Activated CD4-positive, alpha-beta memory T cell treated with anti-CD3 and anti-CD28 coated beads, Interleukin-2, amount 10 ng/mL, durations not matched to agents 7 days and 5 days (primary cell): Measurements from ENCODE around the gene ABCG1. TPM values are rescaled to one million over a fixed set of nuclear protein-coding genes. Genes with fewer than 3 reads are reported as not detected.

ENCODE experiments used
- CTCF ChIA-PET: fragments of 350-600 bp; sonication (Branson Sonifier 250); formaldehyde crosslinking; loops from one replicate; lab custom pipeline; 2021; ENCODE audit warnings: antibody characterized with exemption, inconsistent platforms; lab: Charles Lee
- POLR2A ChIA-PET: fragments of 350-600 bp; sonication (Branson Sonifier 250); formaldehyde crosslinking; loops from one replicate; lab custom pipeline; 2021; ENCODE audit warnings: antibody characterized with exemption; lab: Charles Lee
- DNase-seq: peaks from one replicate; pipeline ENCODE4 v3.0.0-alpha.2; 2020
- H3K27ac Mint-ChIP-seq: one replicate; pipeline ENCODE4 v1.8.0; 2021; ENCODE audit warnings: mild to moderate bottlenecking, mixed read lengths
- H3K27me3 Mint-ChIP-seq: one replicate; pipeline ENCODE4 v1.8.0; 2021; ENCODE audit warnings: mixed read lengths
- H3K36me3 Mint-ChIP-seq: one replicate; pipeline ENCODE4 v1.8.0; 2021; ENCODE audit warnings: low read depth, mixed read lengths
- H3K4me1 Mint-ChIP-seq: one replicate; pipeline ENCODE4 v1.8.0; 2021; ENCODE audit warnings: mixed read lengths
- H3K4me3 Mint-ChIP-seq: one replicate; pipeline ENCODE4 v1.8.0; 2021; ENCODE audit warnings: mild to moderate bottlenecking, mixed read lengths
- H3K9me3 Mint-ChIP-seq: one replicate; pipeline ENCODE4 v1.8.0; 2021; ENCODE audit warnings: mixed read lengths
- total RNA-seq, 2 experiments: library from RNA; stranded (reverse); gene quantifications; one replicate each; pipeline ENCODE4 v1.2.3, GENCODE V29; 2021

Gene ABCG1
- total RNA-seq, 2 experiments from 2014 or later, result 23.7 to 25.3 TPM

GRCh38 chr21:42237161-42237560 is 18.2 kb downstream of the ABCG1 start:
- POLR2A ChIA-PET, result interaction anchor here (0.7 to 8.9 kb wide), 15 partner anchors 8 to 187 kb away, joined by 3 to 246 read pairs (median 14); partner anchors contain the start of genes ABCG1 and UBASH3A
- H3K9me3 Mint-ChIP-seq, result no peaks in the 10 kb centered on the region
- H3K4me3 Mint-ChIP-seq, result peak overlapping the region; percentile 47
- CTCF ChIA-PET, result interaction anchor here (0.9 to 4.8 kb wide), 7 partner anchors 9 to 188 kb away, joined by 3 to 50 read pairs (median 11); partner anchors contain the start of gene ABCG1
- H3K27me3 Mint-ChIP-seq, result no peaks in the 10 kb centered on the region
- peak overlapping the region; percentile 83 for H3K27ac Mint-ChIP-seq
- H3K36me3 Mint-ChIP-seq, result peaks cover 3% of the 10 kb centered on the region
- no peak for DNase-seq
- peaks cover 76% of the 10 kb centered on the region for H3K4me1 Mint-ChIP-seq

- Mint-ChIP-seq H3K27ac (peak overlapping the region; percentile 83), H3K4me3 (peak overlapping the region; percentile 47), H3K27me3 (no peaks in the 10 kb centered on the region), H3K9me3 (no peaks in the 10 kb centered on the region), H3K36me3 (peaks cover 2% of the 10 kb centered on the region), H3K4me1 (peaks cover 73% of the 10 kb centered on the region)
- DNase-seq, result peak; percentile 62
- CTCF ChIA-PET, result interaction anchor here (0.9 to 4.8 kb wide), 11 partner anchors 9 to 188 kb away, joined by 3 to 50 read pairs (median 11); partner anchors contain the start of gene ABCG1
- POLR2A ChIA-PET, result interaction anchor here (0.7 to 8.9 kb wide), 17 partner anchors 9 to 187 kb away, joined by 3 to 246 read pairs (median 10); partner anchors contain the start of genes ABCG1 and UBASH3A
These were observed 18.6 kb downstream of the ABCG1 start for GRCh38 chr21:42237577-42237976.

GRCh38 chr21:42238185-42238934 is 19.4 kb downstream of the ABCG1 start:
- peak overlapping the region; percentile 83 for H3K27ac Mint-ChIP-seq
- no peaks in the 10 kb centered on the region for H3K27me3 Mint-ChIP-seq
- H3K4me1 Mint-ChIP-seq, result peaks cover 65% of the 10 kb centered on the region

GRCh38 chr21:42239556-42239955 is 20.6 kb downstream of the ABCG1 start:
- ChIA-PET POLR2A (interaction anchor here (1.2 to 8.9 kb wide), 7 partner anchors 11 to 288 kb away, joined by 3 to 246 read pairs (median 25); partner anchors contain the start of gene ABCG1), CTCF (interaction anchor here (1.0 to 4.8 kb wide), 6 partner anchors 19 to 94 kb away, joined by 3 to 50 read pairs (median 16); partner anchors contain the start of gene ABCG1)
- no peaks in the 10 kb centered on the region for H3K9me3 Mint-ChIP-seq
- H3K27ac Mint-ChIP-seq, result no peak overlapping the region
- no peak overlapping the region for H3K4me3 Mint-ChIP-seq
- no peaks in the 10 kb centered on the region for H3K36me3 Mint-ChIP-seq
- no peaks in the 10 kb centered on the region for H3K27me3 Mint-ChIP-seq
- H3K4me1 Mint-ChIP-seq, result peaks cover 54% of the 10 kb centered on the region
- no peak for DNase-seq

More at GRCh38 chr21:42238185-42238934, 19.4 kb downstream of the ABCG1 start:
- Mint-ChIP-seq H3K9me3 (no peaks in the 10 kb centered on the region), H3K36me3 (no peaks in the 10 kb centered on the region), H3K4me3 (peak overlapping the region; percentile 50)
- ChIA-PET POLR2A (interaction anchor here (0.7 to 8.9 kb wide), 21 partner anchors 8 to 289 kb away, joined by 3 to 246 read pairs (median 6); partner anchors contain the start of genes ABCG1 and UBASH3A), CTCF (interaction anchor here (0.6 to 4.8 kb wide), 19 partner anchors 10 to 230 kb away, joined by 3 to 50 read pairs (median 5); partner anchors contain the start of gene ABCG1)
- DNase-seq, result peak; percentile 71

GRCh38 chr21:42239973-42240372 is 21.0 kb downstream of the ABCG1 start:
- ChIA-PET CTCF (interaction anchor here (2.5 to 4.8 kb wide), 5 partner anchors 19 to 94 kb away, joined by 9 to 50 read pairs (median 17); partner anchors contain the start of gene ABCG1), POLR2A (interaction anchor here (0.8 to 8.9 kb wide), 5 partner anchors 11 to 185 kb away, joined by 3 to 246 read pairs (median 68); partner anchors contain the start of gene ABCG1)
- no peak for DNase-seq
- no peaks in the 10 kb centered on the region for H3K27me3 Mint-ChIP-seq
- no peak overlapping the region for H3K27ac Mint-ChIP-seq
- H3K4me1 Mint-ChIP-seq, result peaks cover 52% of the 10 kb centered on the region
- H3K9me3 Mint-ChIP-seq, result no peaks in the 10 kb centered on the region
- no peaks in the 10 kb centered on the region for H3K36me3 Mint-ChIP-seq
- no peak overlapping the region for H3K4me3 Mint-ChIP-seq

GRCh38 chr21:42242611-42243010 is 23.7 kb downstream of the ABCG1 start:
- DNase-seq, result no peak
- CTCF ChIA-PET, result interaction anchor here (3.8 kb wide), 1 partner anchor 16 kb away, joined by 18 read pairs; no protein-coding TSS in a partner anchor
- Mint-ChIP-seq H3K27ac (no peak overlapping the region), H3K4me1 (peaks cover 30% of the 10 kb centered on the region), H3K27me3 (peaks cover 2% of the 10 kb centered on the region), H3K9me3 (no peaks in the 10 kb centered on the region), H3K36me3 (no peaks in the 10 kb centered on the region), H3K4me3 (no peak overlapping the region)
- POLR2A ChIA-PET, result interaction anchor here (0.7 kb wide), 1 partner anchor 23 kb away, joined by 3 read pairs; no protein-coding TSS in a partner anchor

- DNase-seq, result no peak
- peaks cover 2% of the 10 kb centered on the region for H3K27me3 Mint-ChIP-seq
- peaks cover under 1% of the 10 kb centered on the region for H3K36me3 Mint-ChIP-seq
- CTCF ChIA-PET, result interaction anchor here (3.8 kb wide), 1 partner anchor 16 kb away, joined by 18 read pairs; no protein-coding TSS in a partner anchor
- H3K9me3 Mint-ChIP-seq, result peaks cover under 1% of the 10 kb centered on the region
- no peak overlapping the region for H3K27ac Mint-ChIP-seq
- peaks cover 26% of the 10 kb centered on the region for H3K4me1 Mint-ChIP-seq
- no peak overlapping the region for H3K4me3 Mint-ChIP-seq
- POLR2A ChIA-PET, result interaction anchor here (0.7 kb wide), 1 partner anchor 23 kb away, joined by 3 read pairs; no protein-coding TSS in a partner anchor
These were observed 24.1 kb downstream of the ABCG1 start for GRCh38 chr21:42243026-42243425.

- ChIA-PET CTCF (interaction anchor here (0.8 to 3.8 kb wide), 5 partner anchors 13 to 128 kb away, joined by 3 to 18 read pairs (median 3); no protein-coding TSS in a partner anchor), POLR2A (interaction anchor here (0.9 to 1.1 kb wide), 3 partner anchors 8 to 12 kb away, joined by 3 to 7 read pairs (median 3); no protein-coding TSS in a partner anchor)
- H3K4me3 Mint-ChIP-seq, result no peak overlapping the region
- H3K27me3 Mint-ChIP-seq, result peaks cover 2% of the 10 kb centered on the region
- no peak overlapping the region for H3K27ac Mint-ChIP-seq
- H3K9me3 Mint-ChIP-seq, result peaks cover 2% of the 10 kb centered on the region
- H3K4me1 Mint-ChIP-seq, result peaks cover 9% of the 10 kb centered on the region
- DNase-seq, result no peak
- H3K36me3 Mint-ChIP-seq, result peaks cover 3% of the 10 kb centered on the region
These were observed 26.6 kb downstream of the ABCG1 start for GRCh38 chr21:42245331-42246193.

- no peak overlapping the region for H3K27ac Mint-ChIP-seq
- no peak overlapping the region for H3K4me3 Mint-ChIP-seq
- H3K36me3 Mint-ChIP-seq, result peaks cover 3% of the 10 kb centered on the region
- H3K27me3 Mint-ChIP-seq, result peaks cover 2% of the 10 kb centered on the region
- POLR2A ChIA-PET, result interaction anchor here (1.0 kb wide), 1 partner anchor 13 kb away, joined by 3 read pairs; no protein-coding TSS in a partner anchor
- CTCF ChIA-PET, result interaction anchor here (0.8 kb wide), 1 partner anchor 11 kb away, joined by 3 read pairs; no protein-coding TSS in a partner anchor
- no peak for DNase-seq
- H3K9me3 Mint-ChIP-seq, result peaks cover 2% of the 10 kb centered on the region
- H3K4me1 Mint-ChIP-seq, result peaks cover 15% of the 10 kb centered on the region
These were observed 28.8 kb downstream of the ABCG1 start for GRCh38 chr21:42247716-42248115.

GRCh38 chr21:42248241-42248640 is 29.3 kb downstream of the ABCG1 start:
- no peak overlapping the region for H3K27ac Mint-ChIP-seq
- H3K4me1 Mint-ChIP-seq, result peaks cover 15% of the 10 kb centered on the region
- H3K27me3 Mint-ChIP-seq, result peaks cover 2% of the 10 kb centered on the region
- no peak overlapping the region for H3K4me3 Mint-ChIP-seq
- H3K9me3 Mint-ChIP-seq, result peaks cover 2% of the 10 kb centered on the region
- peaks cover 3% of the 10 kb centered on the region for H3K36me3 Mint-ChIP-seq
- DNase-seq, result no peak
- ChIA-PET POLR2A (interaction anchor here (1.0 kb wide), 1 partner anchor 14 kb away, joined by 3 read pairs; no protein-coding TSS in a partner anchor), CTCF (interaction anchor here (0.8 kb wide), 1 partner anchor 10 kb away, joined by 3 read pairs; no protein-coding TSS in a partner anchor)

GRCh38 chr21:42248783-42249597 is 30.1 kb downstream of the ABCG1 start:
- Mint-ChIP-seq H3K27ac (no peak overlapping the region), H3K4me3 (no peak overlapping the region)

More at GRCh38 chr21:42248783-42249597, 30.1 kb downstream of the ABCG1 start:
- peaks cover 18% of the 10 kb centered on the region for H3K4me1 Mint-ChIP-seq
- H3K36me3 Mint-ChIP-seq, result peaks cover 3% of the 10 kb centered on the region
- H3K27me3 Mint-ChIP-seq, result peaks cover 2% of the 10 kb centered on the region
- ChIA-PET CTCF (interaction anchor here (0.8 to 2.3 kb wide), 2 partner anchors 10 to 11 kb away, joined by 3 to 8 read pairs; no protein-coding TSS in a partner anchor), POLR2A (interaction anchor here (1.0 kb wide), 1 partner anchor 14 kb away, joined by 3 read pairs; no protein-coding TSS in a partner anchor)
- DNase-seq, result no peak
- peaks cover 2% of the 10 kb centered on the region for H3K9me3 Mint-ChIP-seq
